ENCODE results near the gene TM9SF1. TPM values are rescaled to one million over a fixed set of nuclear protein-coding genes. Genes with fewer than 3 reads are reported as not detected.
A peak's percentile ranks its signal among the peaks of the same experiment; 100 is the strongest.

The TM9SF1 gene
- total and polyA plus RNA-seq, 2 of the 13 experiments (the other 11 are each of a cell fraction or from before 2014, with no cell fraction given), result 83.2 to 110 TPM

- TF ChIP-seq, protein P1, sequence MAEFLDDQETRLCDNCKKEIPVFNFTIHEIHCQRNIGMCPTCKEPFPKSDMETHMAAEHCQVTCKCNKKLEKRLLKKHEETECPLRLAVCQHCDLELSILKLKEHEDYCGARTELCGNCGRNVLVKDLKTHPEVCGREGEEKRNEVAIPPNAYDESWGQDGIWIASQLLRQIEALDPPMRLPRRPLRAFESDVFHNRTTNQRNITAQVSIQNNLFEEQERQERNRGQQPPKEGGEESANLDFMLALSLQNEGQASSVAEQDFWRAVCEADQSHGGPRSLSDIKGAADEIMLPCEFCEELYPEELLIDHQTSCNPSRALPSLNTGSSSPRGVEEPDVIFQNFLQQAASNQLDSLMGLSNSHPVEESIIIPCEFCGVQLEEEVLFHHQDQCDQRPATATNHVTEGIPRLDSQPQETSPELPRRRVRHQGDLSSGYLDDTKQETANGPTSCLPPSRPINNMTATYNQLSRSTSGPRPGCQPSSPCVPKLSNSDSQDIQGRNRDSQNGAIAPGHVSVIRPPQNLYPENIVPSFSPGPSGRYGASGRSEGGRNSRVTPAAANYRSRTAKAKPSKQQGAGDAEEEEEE (CRISPR knock-in tag; IDR thresholded peaks at IDR 0.05; ENCODE audit: borderline replicate concordance), result 0 out of 2 replicates have a peak, but pooled peaks have one; percentile 42
- no peak for TF ChIP-seq ZHX1 (CRISPR knock-in tag; IDR thresholded peaks at IDR 0.05; ENCODE audit: low read depth)
- TF ChIP-seq, protein P2, sequence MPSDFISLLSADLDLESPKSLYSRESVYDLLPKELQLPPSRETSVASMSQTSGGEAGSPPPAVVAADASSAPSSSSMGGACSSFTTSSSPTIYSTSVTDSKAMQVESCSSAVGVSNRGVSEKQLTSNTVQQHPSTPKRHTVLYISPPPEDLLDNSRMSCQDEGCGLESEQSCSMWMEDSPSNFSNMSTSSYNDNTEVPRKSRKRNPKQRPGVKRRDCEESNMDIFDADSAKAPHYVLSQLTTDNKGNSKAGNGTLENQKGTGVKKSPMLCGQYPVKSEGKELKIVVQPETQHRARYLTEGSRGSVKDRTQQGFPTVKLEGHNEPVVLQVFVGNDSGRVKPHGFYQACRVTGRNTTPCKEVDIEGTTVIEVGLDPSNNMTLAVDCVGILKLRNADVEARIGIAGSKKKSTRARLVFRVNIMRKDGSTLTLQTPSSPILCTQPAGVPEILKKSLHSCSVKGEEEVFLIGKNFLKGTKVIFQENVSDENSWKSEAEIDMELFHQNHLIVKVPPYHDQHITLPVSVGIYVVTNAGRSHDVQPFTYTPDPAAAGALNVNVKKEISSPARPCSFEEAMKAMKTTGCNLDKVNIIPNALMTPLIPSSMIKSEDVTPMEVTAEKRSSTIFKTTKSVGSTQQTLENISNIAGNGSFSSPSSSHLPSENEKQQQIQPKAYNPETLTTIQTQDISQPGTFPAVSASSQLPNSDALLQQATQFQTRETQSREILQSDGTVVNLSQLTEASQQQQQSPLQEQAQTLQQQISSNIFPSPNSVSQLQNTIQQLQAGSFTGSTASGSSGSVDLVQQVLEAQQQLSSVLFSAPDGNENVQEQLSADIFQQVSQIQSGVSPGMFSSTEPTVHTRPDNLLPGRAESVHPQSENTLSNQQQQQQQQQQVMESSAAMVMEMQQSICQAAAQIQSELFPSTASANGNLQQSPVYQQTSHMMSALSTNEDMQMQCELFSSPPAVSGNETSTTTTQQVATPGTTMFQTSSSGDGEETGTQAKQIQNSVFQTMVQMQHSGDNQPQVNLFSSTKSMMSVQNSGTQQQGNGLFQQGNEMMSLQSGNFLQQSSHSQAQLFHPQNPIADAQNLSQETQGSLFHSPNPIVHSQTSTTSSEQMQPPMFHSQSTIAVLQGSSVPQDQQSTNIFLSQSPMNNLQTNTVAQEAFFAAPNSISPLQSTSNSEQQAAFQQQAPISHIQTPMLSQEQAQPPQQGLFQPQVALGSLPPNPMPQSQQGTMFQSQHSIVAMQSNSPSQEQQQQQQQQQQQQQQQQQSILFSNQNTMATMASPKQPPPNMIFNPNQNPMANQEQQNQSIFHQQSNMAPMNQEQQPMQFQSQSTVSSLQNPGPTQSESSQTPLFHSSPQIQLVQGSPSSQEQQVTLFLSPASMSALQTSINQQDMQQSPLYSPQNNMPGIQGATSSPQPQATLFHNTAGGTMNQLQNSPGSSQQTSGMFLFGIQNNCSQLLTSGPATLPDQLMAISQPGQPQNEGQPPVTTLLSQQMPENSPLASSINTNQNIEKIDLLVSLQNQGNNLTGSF (CRISPR knock-in tag; IDR thresholded peaks at IDR 0.05), result no peak
- TF ChIP-seq ISL2 (CRISPR knock-in tag; IDR thresholded peaks at IDR 0.05), result no peak
- TF ChIP-seq, protein P3, sequence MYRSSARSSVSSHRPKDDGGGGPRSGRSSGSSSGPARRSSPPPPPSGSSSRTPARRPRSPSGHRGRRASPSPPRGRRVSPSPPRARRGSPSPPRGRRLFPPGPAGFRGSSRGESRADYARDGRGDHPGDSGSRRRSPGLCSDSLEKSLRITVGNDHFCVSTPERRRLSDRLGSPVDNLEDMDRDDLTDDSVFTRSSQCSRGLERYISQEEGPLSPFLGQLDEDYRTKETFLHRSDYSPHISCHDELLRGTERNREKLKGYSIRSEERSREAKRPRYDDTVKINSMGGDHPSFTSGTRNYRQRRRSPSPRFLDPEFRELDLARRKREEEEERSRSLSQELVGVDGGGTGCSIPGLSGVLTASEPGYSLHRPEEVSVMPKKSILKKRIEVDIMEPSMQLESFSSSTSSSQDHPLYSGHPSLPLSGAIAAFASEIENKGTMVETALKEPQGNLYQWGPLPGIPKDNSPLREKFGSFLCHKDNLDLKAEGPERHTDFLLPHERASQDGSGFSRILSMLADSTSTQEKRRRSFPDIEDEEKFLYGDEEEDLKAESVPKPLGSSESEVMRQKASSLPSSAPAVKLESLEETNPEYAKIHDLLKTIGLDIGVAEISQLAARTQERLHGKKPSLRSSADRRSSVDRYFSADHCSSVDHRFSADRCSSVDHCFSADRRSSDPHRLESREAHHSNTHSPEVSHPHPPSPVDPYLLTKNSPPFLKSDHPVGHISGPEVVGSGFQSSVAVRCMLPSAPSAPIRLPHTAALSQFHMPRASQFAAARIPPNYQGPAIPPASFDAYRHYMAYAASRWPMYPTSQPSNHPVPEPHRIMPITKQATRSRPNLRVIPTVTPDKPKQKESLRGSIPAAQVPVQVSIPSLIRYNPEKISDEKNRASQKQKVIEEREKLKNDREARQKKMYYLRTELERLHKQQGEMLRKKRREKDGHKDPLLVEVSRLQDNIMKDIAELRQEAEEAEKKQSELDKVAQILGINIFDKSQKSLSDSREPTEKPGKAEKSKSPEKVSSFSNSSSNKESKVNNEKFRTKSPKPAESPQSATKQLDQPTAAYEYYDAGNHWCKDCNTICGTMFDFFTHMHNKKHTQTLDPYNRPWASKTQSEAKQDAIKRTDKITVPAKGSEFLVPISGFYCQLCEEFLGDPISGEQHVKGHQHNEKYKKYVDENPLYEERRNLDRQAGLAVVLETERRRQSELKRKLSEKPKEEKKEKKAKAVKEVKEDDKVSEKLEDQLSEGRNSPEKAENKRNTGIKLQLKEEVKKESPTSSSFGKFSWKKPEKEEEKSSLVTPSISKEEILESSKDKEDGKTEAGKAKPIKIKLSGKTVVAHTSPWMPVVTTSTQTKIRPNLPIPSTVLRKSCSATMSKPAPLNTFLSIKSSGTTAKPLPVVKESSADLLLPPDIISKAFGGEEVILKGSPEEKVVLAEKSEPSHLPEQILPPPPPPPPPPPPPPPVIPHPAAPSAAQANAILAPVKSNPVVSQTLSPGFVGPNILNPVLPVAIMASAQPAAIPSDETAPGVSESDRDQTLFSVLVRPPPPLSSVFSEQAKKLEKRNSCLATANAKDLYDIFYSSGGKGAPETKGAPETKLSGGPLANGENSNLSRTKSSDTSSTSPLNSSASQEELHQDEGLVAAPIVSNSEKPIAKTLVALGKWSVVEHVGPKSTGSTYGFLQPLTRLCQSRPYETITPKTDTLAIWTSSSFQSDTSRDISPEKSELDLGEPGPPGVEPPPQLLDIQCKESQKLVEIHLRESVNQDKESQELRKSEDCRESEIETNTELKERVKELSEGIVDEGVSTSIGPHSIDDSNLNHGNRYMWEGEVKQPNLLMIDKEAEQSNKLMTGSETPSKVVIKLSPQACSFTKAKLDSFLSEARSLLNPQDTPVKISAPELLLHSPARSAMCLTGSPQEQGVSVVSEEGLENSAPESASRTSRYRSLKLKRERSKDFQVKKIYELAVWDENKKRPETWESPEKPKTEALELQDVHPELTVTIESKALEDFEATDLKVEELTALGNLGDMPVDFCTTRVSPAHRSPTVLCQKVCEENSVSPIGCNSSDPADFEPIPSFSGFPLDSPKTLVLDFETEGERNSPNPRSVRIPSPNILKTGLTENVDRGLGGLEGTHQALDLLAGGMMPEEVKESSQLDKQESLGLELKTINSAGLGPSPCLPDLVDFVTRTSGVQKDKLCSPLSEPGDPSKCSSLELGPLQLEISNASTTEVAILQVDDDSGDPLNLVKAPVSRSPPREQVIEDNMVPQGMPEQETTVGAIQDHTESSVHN (CRISPR knock-in tag; IDR thresholded peaks at IDR 0.05), result 0 out of 2 replicates have a peak, but pooled peaks have one; percentile 48
Observed at GRCh38 chr14:24162093-24162492, 33.1 kb downstream of the TM9SF1 start (continued).
